Raji (cell line): Measurements from ENCODE around the gene TSGA10IP.

Experiments used
- POLR2A ChIP-seq: IDR thresholded peaks from 2 replicates; pipeline ENCODE4 v1.6.1; 2011; ENCODE audit warnings: low read depth, low read length, control low read depth; ENCODE audit not compliant: insufficient read depth

The TSGA10IP gene

DNA sequence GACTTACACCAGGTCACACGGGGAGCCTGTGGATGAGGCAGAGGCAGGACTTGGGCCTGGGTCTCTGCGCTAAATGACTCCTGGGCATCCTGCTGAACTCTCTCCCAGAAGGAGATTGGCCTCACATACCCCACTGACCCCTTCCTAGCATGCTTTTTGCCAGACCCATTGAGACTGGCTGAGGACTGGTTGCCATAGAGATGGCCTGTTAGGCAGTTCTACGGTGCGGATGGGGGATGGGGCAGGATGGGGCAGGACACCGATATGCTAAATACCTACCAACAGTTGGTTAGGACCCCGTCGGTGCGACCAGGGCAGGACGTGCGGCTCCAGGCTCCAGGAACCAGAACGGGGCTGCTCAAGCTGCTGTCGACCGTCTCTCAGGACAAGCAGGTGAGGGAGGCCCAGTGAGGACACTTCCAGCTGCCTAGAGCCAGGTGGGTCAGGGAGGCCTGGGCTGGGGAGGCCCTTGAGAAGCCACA, at the start of gene TSGA10IP:
Gene TSGA10IP, plus strand, starts transcription at position 51 of the 482 bp plus-strand sequence. Its CDS starts 196 bp downstream, at position 247.
- no peak for TF ChIP-seq POLR2A

DNA sequence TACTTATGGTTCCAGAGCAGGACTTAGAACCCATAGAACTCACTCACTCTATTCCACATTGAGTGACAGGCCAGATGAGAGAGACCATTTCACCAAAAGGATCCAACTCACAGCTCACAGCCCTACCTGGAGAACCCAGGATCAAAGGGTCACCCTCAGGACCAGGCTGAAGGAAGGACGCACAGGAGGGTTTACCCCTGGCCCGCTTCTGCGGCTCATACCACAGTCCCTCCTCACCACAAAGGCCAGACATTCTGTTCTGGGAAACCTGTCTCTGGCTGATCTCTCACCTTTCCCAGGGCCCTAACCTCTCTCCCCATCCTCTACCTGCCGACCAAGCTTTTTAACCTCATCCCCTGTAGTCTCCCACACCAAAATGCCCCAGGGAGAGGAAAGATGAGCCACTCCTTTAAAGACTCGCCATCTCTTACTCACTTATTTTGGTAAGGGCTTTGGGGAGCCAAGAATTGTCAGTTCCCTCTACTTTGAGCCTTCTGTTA, 49.7 kb upstream of the TSGA10IP start:
- TF ChIP-seq POLR2A, result no peak

DNA sequence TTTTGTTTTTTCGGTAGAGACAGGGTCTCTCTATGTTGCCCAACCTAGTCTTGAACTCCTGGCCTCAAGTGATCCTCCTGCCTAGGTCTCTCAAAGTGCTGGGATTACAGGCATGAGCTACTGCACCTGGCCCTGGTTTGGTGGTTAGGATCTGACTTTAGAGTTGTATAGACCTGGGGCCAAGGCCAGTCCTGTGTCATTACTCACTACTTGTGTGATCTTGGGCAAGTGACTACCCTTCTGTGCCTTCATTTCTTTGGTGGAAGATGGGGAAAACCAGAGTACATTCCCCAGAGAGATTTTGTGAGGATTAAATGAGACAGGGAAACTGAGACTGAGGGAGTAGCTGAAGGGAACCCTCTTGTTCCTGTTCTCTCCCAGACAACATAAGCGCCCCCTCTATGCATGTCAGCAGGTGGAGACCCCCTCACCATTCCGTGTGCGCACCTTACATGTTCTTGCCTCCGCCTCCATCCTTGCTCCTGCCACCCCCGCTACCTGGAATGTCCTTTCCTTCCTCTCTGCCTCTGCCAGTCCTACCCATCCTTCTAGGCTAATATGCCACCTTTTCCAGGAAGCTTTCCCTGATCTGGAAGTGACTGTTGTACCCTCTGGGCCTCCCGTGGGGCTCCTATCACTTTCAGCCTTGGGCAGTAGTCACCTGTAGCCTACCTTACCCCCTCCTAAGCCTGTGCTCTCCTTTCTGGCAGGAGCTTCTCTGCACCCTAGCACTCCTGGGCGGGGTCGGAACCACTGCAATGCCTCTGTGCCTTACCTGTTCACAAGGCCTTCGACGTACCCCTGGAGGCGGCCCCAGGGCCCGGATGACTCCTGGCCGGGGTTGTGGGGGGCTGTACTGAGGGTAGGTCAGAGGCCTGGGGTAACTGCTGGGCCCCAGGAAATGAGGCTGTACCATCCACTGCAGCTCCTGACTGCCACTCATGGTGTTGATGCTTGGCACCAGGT, 49.0 kb upstream of the TSGA10IP start:
- no peak for TF ChIP-seq POLR2A

DNA sequence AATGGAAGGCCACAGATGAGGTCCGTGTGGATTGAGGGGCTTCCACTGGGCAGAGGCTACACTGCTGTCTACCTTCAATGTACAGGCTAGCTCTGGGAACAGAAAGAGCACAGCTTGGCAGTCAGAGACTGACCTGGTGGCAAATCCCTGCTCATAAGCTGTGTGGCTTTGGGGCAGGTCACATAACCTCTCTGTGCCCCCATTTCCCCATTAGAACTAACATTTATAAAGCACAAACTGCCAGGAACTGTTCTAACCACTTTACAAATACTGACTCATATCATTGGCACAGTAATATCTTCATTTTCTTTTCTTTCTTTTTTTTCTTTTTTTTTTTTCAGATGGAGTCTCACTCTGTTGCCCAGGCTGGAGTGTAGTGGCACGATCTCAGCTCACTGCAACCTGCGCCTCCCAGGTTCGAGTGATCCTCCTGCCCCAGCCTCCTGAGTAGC, 48.2 kb upstream of the TSGA10IP start:
- TF ChIP-seq POLR2A, result no peak

DNA sequence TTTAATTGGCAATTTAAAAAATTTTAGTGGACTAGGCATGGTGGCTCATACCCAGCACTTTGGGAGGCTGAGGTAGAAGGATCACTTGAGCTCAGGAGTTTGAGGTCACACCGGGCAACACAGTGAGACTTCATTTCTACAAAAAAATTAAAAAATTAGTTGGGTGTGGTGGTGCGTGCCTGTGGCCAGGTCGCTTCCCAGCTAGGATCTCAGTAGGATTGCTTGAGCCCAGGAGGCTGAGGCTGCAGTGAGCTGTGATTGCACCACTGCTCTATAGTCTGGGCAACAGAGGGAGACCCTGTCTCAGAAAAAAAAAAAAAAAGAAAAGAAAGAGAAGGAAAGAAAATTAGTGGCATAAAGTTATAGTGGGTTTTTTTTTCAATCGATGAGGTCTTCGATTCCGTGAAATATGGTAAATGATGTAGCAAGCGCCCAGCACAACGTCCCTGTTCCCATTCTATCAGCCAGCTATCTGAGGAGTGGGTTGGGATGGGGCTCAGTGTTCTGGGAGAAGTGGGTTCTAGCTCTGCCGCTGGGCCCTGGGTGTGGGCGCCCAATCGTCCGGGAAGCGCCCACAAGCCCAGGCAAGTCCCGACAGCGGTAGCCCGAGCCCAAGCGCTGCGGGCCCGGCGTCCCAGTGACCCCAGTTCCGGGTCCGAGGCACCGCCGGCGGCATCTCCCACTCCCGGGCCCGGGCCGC, 46.5 kb upstream of the TSGA10IP start:
- no peak for TF ChIP-seq POLR2A

DNA sequence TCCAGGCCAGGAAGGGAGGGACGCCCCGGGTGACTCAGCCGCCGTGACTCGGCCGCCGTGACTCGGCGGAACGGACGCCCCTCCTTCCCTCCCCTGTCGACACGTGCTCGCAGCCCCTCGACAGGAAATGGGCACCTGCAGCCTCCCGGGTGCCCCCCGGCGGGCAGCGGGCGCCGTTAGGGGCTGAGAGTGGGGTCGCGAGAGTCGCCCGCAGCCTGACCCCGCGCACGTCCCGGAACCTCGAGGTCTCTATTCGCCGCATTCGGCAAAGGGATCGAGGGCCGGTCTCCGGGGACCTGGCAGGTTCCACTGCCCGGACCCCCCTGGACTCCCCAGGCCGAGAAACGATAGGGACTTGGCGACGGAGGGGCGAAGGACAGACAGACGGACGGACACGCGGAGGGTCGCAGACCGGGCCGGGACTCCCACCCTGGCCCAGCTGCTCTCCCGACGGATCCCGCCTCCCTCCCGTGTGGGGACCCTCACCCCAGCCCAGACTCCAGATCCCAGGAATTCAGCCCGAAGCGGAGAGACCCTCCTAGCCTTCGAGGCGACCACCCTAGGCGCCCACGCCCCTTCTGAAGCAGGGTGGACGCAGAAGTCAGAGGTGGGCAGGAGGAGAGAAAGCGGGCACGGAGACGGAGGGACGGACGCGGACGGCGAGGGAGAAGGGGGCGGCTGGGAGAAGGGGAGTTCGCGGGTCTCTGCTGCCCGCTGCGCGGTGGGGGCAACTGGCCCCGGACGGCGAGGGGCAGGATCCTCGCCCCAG, 45.7 kb upstream of the TSGA10IP start:
- TF ChIP-seq POLR2A, result no peak

DNA sequence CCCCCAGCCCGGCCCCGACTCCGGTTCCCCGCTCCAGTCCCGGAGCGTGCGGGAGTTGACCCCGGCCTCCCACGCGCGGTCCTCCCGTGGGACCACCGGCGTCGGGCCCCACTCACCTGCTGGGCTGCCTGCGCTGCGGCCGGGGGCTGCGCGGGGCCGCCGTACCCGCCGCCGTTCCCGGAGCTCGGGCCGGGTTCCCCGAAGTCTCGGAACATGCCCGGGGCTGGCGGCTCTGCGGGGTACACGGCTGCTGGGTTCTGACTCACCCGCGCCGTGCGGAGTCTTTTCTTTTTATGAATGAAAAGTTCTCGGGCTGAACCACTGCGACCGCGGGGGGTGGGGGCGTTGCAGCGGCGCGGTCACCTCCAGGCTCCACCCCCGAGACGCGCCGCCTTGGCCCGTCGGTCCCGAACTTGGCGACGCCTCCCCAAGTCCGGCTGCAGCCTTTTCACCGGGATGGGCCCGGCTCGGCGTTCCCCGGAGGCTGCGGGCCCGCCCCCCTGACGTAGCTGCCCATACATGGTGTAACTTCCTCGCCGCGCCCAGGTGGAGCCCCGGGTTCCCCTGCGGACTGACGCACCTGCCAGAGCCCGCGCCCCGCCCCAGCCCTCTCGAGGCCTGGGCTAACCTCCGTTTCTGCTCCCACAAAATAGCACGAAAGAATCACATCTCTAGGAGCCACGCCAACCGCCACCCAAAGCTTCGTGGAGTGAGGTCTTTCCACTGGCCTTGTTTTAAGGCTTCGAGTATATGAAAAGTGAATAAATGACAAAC, 45.0 kb upstream of the TSGA10IP start, which contains the start of gene FOSL1:
Gene FOSL1, minus strand, starts transcription at position 264 of the 774 bp plus-strand sequence. Its CDS starts 49 bp downstream, at position 215.
- TF ChIP-seq POLR2A, result no peak

DNA sequence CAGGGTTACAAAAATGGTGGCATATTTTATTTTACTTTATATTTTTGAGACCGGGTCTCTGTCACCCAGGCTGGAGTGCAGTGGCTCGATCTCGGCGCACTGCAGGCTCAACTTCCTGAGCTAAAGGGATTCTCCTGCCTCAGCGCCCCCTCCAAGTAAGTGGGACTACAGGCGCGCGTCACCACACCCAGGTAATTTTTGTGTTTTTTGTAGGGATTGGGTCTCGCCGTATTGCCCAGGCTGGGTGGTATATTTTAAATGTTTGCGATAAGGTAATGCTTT, 44.4 kb upstream of the TSGA10IP start:
- no peak for TF ChIP-seq POLR2A

DNA sequence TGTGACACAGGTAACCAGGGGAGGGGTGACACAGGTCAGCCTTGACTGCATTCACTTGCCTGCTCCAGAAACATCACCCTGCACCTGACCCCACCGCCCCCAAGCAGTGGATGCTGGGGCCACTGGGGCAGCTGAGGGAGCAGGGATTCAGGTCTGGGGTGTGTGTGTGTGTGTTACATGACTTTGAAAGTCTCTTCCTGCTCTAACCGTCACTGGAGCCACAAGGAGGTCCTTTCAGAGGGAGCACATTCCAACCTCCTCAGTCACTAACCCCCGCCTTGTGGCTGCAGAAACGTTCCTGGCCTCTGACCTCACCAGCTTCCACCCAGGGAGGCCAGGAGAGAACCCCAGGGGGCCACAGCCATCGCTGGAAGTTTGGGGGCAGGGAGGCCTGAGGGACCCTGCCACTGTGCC, 42.2 kb upstream of the TSGA10IP start:
- TF ChIP-seq POLR2A, result no peak

DNA sequence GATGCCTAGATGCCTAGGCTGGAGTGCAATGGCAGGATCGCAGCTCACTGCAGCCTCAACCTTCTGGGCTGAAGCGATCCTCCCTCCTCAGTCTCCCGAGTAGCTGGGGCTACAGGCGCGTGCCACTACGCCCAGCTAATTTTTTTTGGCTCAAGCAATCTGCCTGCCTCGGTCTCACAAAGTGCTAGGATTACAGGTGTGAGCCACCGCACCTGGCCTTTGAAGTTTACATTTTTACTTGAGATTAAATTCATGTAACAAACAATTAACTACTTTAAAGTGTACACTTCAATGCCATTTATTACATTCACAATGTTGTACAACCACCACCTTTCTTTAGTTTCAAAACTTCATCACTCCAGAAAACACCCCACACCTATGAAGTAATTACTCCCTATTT, 41.6 kb upstream of the TSGA10IP start:
- no peak for TF ChIP-seq POLR2A

DNA sequence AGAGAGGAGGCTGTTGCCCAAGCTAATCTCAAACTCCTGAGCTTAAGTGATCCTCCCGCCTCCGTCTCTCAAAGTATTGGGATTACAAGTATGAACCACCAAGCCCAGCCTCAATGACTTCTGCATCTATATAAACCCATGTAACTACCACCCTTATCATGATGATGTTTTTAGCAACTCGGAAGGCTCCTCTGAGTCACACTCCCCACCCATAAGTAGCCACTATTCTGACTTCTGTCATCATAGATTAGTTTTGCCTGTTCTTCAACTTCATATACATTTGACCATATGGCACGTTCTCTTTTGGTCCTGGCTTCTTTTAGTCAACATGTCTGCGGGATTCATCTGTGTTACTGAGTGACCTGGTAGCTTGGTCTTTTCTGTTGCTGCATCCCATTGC, 38.7 kb upstream of the TSGA10IP start:
- no peak for TF ChIP-seq POLR2A

DNA sequence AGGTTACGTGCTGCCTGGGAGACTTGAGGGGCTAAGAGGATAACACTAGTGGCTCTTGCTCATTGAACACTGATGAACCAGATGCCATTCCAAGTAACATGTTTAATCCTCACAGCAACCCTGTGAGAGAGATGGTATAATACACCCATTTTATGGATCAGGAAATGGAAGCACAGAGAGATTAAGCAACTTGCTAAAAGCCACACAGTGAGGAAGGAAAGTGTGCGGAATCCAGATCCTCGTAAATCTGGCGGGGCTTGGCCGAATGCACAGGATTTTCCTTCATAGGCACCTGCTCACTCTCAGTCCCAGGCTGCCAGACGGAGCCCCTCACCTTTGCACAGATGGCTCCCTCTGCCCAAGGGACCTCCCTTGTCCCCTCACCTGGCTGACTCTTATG, 37.4 kb upstream of the TSGA10IP start:
- no peak for TF ChIP-seq POLR2A

DNA sequence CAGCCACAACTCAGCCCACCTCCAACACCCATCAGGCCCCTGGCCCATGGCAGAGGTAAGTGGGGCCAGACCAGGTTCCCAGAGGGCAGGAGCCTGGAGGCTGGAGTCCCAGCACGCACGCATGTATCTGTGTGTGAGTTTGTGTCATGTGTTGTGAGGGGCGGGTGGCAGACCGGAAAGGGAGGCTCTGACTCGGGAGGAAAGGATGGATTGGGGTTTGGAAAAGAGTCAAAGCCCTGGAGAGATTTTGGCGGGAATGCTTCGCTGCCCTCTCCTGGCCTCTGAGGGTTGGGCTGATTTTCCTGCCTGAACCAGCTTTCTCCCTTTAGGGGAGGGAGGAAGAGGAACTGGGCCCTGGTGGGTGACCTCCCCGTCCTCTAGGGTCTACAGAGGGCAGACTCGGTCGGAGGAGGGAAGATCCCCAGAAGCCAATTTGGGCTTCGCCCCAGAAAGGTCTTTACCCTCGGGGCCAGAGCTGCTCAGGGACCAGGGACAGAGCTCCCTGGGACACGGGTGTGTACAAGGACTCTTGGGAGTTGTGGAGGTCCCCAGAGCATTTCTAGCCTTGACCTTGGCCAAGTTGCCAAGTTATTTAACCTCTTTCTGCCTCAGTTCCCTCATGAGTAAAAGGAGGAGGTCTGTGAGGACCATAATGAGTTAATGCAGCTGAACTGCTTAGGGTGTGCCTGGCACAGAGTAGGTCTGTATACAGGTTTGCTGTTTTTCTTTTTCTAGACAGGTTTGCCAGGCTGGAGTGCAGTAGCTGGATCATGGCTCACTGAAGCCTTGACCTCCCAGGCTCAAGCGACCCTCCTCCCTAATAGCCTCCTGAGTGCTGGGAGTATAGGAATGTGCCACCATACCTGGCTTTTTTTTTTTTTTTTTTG, 33.4 kb upstream of the TSGA10IP start:
- TF ChIP-seq POLR2A, result no peak
